GM21723 (cell line): ENCODE results near the gene OR2V1.
"Not testable (repeated sequence)": the region's sequence is repeated elsewhere in the genome, so short reads cannot be mapped to it uniquely, and the experiment has no call there.

ENCODE experiments used
- ATAC-seq: cut with Tn5 transposase; IDR thresholded peaks from one replicate; pipeline ENCODE4 v1.9.1; 2021; ENCODE audit warnings: mild to moderate bottlenecking, moderate library complexity; ENCODE audit not compliant: unreplicated experiment

OR2V1 gene

DNA sequence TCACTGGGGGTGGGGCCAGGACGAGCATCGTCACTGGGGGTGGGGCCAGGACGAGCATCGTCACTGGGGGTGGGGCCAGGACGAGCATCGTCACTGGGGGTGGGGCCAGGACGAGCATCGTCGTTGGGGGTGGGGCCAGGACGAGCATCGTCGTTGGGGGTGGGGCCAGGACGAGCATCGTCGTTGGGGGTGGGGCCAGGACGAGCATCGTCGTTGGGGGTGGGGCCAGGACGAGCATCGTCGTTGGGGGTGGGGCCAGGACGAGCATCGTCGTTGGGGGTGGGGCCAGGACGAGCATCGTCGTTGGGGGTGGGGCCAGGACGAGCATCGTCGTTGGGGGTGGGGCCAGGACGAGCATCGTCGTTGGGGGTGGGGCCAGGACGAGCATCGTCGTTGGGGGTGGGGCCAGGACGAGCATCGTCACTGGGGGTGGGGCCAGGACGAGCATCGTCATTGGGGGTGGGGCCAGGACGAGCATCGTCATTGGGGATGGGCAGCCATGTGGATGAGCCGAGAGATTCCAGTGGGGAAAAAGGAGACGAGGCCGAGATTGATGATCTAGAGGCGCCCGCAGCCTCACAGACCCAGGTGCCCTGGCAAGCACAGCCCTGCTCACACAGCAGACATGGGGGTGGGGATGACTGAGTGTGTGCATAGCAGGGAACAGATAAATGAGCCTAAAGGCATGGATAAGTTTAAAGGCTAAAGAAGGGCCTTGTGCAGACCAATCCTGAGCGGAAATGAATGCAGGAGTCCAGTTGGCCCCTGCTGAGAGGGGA, 30.0 kb upstream of the OR2V1 start:
- ATAC-seq = not testable (repeated sequence)

GRCh38 chr5:181160152-181160754, 29.3 kb upstream of the OR2V1 start:
- ATAC-seq = peak; percentile 49

DNA sequence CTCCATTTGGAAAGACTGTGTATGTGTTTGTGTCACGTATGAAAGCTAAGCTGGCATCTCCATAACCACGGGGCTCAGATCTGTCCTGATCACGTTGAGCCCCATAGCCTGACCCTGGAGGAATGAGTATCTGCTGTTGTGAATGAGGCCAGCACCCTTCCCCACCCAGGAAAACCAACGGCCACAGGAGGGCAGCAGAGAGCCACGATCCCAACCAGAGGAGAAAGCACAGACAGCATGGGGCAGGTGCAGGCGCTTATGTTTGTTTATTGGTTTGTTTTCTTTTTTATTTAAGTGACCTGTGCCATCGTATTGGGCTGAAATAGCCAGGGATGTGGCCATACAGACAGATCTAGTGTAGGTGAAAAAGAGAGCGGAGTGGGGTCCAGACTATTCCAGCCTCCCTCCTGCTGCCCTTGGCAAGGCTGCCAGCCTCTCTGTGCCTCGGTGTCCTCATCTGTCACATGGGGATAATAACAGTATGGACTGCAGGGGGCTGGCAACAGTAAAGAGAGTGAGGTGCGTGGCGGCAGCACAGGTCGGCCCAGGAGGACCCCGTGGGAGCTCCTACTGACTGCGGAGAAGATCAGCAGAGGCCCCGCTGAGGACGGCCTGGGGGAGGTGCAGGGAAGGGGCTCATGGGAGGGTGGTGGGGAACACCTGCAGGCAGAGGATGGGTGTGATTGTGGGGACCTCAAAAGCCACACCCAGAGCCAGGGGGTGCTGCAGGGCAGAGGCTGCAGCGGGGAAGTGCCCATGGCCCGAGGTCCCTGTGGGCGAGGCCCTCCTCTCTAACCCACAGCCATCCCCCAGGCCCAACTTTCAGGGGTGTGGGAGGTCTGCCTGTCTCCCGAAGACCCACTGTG, 28.6 kb upstream of the OR2V1 start:
- ATAC-seq = peak; percentile 74

DNA sequence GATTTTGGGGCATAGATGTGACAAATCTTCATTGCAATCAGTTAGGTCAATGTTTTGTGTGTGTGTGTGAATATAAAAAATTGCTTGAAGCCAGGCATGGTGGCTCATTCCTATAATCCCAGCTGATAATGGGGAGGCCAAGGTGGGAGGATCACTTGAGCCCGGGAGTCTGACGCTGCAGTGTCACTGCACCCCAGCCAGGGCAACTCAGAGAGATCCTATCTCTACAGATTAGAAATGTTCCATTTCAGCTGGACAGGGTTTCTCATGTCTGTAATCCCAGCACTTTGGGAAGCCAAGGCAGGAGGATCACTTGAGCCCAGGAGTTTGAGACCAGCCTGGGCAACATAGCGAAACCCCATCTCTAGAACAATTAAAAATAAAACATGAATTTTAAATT, 27.9 kb upstream of the OR2V1 start:
- no peak for ATAC-seq

DNA sequence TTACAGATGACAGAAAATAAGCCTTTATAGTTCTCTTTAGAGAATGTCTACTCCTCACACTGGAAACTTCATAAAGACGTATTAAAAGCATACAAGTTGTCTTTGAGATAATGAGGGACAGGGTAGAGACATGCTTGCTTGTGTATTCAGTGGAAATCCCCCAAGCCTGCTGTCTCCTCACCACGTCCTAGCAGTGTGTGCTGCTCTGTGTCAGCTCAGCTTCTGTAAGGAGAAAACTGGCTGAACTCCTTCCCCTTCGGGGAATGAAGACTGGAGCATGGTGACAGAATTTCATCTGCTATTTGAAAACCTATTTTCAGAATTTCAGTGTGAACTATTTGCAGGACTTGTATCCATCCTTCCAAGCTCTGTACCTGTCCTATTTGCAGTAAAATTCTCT, 25.8 kb upstream of the OR2V1 start:
- ATAC-seq = no peak

- ATAC-seq = no peak
These were observed 22.8 kb upstream of the OR2V1 start for GRCh38 chr5:181153814-181154213.

GRCh38 chr5:181152406-181152805, 21.4 kb upstream of the OR2V1 start:
- no peak for ATAC-seq

GRCh38 chr5:181151146-181151545, 20.2 kb upstream of the OR2V1 start:
- no peak for ATAC-seq

GRCh38 chr5:181149806-181150733, 19.1 kb upstream of the OR2V1 start:
- ATAC-seq = no peak

DNA sequence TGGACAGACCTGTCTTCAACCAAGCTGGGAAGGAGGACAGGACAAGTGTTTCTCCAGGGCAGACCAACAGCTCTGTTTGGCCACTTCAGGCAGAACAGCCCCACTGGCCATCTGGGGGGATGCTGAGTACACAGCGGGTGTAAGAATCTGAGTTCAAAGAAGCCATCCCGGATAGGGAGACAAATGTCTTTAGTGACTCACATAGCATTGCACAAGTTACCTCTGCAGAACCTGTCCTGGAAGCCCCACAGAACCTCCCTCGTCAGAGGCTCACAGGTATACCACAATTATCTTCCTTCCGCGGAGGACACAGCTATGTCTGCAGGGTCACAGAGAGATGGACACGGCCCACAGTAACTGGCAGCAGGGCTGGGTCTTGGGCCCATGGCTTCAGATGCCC, 18.4 kb upstream of the OR2V1 start:
- no peak for ATAC-seq

- ATAC-seq = not testable (repeated sequence)
These were observed 16.1 kb upstream of the OR2V1 start, which contains the start of gene OR2V2 for GRCh38 chr5:181146927-181147636. Gene OR2V2 (plus strand): TSS chr5:181147586. CDS start chr5:181154943, 7,357 bp downstream.

GRCh38 chr5:181145133-181145532, 14.2 kb upstream of the OR2V1 start:
- no peak for ATAC-seq

GRCh38 chr5:181142054-181142453, 11.1 kb upstream of the OR2V1 start:
- no peak for ATAC-seq

GRCh38 chr5:181140766-181141165, 9.8 kb upstream of the OR2V1 start:
- ATAC-seq = no peak

GRCh38 chr5:181138258-181138657, 7.3 kb upstream of the OR2V1 start:
- ATAC-seq = no peak

DNA sequence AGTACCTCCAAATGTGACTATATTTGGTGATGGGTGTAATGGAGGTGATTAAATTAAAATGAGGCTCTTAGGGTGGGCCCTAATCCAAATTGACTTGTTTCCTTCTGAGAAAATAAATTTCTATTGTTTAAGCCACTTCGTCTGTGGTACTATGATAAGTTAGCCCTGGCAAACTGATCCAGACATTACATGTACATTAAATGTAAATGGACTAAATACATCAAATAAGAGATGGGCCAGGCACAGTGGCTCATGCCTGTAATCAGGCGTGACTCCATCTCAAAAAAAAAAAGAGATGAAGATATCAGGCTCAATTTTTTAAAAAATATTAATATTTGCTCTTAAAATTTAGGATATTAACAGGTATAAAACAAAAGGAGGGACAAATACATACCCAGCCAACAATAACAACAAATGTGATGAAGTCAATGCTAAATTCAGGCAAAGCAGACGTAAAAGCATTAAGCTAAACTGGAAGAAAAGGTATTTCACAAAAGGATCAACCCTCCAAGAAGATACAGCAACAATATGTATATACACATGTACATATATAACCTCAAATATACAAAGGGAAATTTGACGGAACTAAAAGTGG, 5.5 kb upstream of the OR2V1 start:
- ATAC-seq = no peak

GRCh38 chr5:181134259-181134658, 3.3 kb upstream of the OR2V1 start:
- ATAC-seq = no peak

- no peak for ATAC-seq
These were observed 2.8 kb upstream of the OR2V1 start for GRCh38 chr5:181133610-181134231.

- ATAC-seq = no peak
These were observed 2.1 kb upstream of the OR2V1 start for GRCh38 chr5:181133083-181133482.
